MCF 10A (cell line): Measurements from ENCODE around the gene SMAD3. TPM values are rescaled to one million over a fixed set of nuclear protein-coding genes. Genes with fewer than 3 reads are reported as not detected.

Source experiments
- BruUV-seq: library from RNA; stranded (reverse); fragments of 400-500 nt; replicated peaks from 2 replicates; lab custom pipeline; 2021; lab: Mats Ljungman, UMichigan
- CTCF ChIA-PET: fragments of 300-600 bp; sonication (Branson Sonifier 250); formaldehyde crosslinking; extraction: SDS; loops from one replicate; lab custom pipeline; 2021; ENCODE audit warnings: antibody characterized with exemption, inconsistent platforms; lab: Yijun Ruan, JAX
- POLR2A ChIA-PET: fragments of 300-600, 350-650 bp; sonication (Branson Sonifier 250); formaldehyde crosslinking; extraction: SDS; loops from one replicate; lab custom pipeline; 2020; ENCODE audit warnings: antibody characterized with exemption, inconsistent platforms; lab: Yijun Ruan, JAX
- DNase-seq: peaks from one replicate; pipeline ENCODE4 v3.0.0-alpha.2; 2018; ENCODE audit not compliant: unreplicated experiment
- H3K27ac Mint-ChIP-seq: one replicate; pipeline ENCODE4 v1.8.0; 2022; ENCODE audit warnings: mild to moderate bottlenecking, low read depth, mixed read lengths; ENCODE audit not compliant: unreplicated experiment
- H3K27me3 Mint-ChIP-seq: one replicate; pipeline ENCODE4 v1.8.0; 2022; ENCODE audit warnings: mixed read lengths; ENCODE audit not compliant: insufficient read depth, unreplicated experiment
- H3K36me3 Mint-ChIP-seq: one replicate; pipeline ENCODE4 v1.8.0; 2022; ENCODE audit warnings: mild to moderate bottlenecking, moderate library complexity, mixed read lengths; ENCODE audit not compliant: insufficient read depth, unreplicated experiment
- H3K4me1 Mint-ChIP-seq: one replicate; pipeline ENCODE4 v1.8.0; 2022; ENCODE audit warnings: mixed read lengths; ENCODE audit not compliant: insufficient read depth, unreplicated experiment
- H3K4me3 Mint-ChIP-seq: one replicate; pipeline ENCODE4 v1.8.0; 2022; ENCODE audit warnings: mild to moderate bottlenecking, moderate library complexity, mixed read lengths; ENCODE audit not compliant: unreplicated experiment
- H3K9me3 Mint-ChIP-seq: one replicate; pipeline ENCODE4 v1.8.0; 2022; ENCODE audit warnings: mixed read lengths; ENCODE audit not compliant: unreplicated experiment
- intact Hi-C: fragments of 100-400 bp; cut with micrococcal nuclease; formaldehyde crosslinking; loops from 2 replicates; pipeline ENCODE4 v1.14.1; 2022
- total RNA-seq: library from RNA; stranded (reverse); gene quantifications from 2 replicates; pipeline ENCODE4 v1.2.3, GENCODE V29; 2022
- TF ChIP-seq, protein P1 (sequence below): fragments of 200-600 bp; IDR thresholded peaks from one replicate; pipeline ENCODE4 v1.8.0; 2022; ENCODE audit warnings: antibody characterized with exemption, mild to moderate bottlenecking; ENCODE audit not compliant: unreplicated experiment

Gene SMAD3
- total RNA-seq, 1 experiment from 2014 or later = 19.9 TPM

DNA sequence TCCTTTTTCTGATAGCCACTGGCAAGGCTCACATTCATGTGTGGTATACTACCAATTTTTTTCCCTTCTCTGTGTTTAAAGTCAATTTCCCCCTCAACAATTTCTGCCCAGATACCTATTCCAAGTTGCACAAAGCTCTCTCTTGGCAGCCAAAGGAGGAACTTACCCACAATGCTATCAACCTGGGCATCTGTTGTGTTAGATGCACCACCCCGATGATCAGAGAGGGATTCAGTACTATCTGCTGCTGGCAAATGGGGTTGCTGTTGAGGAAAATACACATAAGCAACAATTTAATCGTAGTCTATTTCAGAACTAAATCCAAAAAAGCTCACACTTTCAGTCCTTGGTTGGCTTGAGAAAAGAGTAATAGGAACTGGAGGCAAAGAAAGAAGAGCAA lies 143.0 kb downstream of the SMAD3 start:
- no TSS peak for BruUV-seq
- CTCF ChIA-PET = interaction anchor here (1.1 to 1.9 kb wide), 2 partner anchors 8 to 16 kb away, joined by 3 to 4 read pairs; no protein-coding TSS in a partner anchor
- no peak overlapping the region for H3K27ac Mint-ChIP-seq

DNA sequence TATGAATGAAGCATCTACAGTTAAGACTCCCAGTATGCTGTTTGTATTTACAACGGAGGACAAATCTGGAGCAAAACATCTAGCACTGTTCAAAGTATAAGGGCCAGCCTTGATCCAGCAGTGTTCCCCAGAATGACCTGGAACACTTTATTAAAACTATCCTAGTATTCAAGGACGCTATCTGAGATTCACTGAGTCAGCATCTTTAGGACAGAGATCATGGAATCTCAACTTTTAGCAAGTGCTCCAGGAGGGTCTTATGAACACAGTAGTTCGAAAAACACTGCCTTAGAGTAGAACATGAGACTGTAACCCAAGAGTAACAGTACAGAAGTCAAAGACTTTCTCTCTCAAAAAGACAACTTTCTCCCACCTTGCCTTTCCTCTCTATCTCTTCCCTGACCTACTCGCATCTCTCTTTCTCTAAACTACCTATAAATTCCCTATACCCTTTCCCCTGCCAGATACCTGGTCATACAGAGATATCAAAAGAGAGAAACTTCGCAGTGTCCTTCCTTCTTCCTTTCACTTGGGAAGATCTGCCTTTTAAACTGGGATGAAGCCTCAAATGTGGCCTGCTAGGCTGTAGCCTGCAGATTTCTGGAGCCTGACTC lies 145.3 kb downstream of the SMAD3 start:
- no peaks in the 10 kb centered on the region for H3K27me3 Mint-ChIP-seq
- CTCF ChIA-PET = no interaction called here
- intact Hi-C loops = no loop called here
- H3K9me3 Mint-ChIP-seq = no peaks in the 10 kb centered on the region
- H3K27ac Mint-ChIP-seq = no peak overlapping the region
- peaks cover 29% of the 10 kb centered on the region for H3K36me3 Mint-ChIP-seq
- TF ChIP-seq, protein P1, sequence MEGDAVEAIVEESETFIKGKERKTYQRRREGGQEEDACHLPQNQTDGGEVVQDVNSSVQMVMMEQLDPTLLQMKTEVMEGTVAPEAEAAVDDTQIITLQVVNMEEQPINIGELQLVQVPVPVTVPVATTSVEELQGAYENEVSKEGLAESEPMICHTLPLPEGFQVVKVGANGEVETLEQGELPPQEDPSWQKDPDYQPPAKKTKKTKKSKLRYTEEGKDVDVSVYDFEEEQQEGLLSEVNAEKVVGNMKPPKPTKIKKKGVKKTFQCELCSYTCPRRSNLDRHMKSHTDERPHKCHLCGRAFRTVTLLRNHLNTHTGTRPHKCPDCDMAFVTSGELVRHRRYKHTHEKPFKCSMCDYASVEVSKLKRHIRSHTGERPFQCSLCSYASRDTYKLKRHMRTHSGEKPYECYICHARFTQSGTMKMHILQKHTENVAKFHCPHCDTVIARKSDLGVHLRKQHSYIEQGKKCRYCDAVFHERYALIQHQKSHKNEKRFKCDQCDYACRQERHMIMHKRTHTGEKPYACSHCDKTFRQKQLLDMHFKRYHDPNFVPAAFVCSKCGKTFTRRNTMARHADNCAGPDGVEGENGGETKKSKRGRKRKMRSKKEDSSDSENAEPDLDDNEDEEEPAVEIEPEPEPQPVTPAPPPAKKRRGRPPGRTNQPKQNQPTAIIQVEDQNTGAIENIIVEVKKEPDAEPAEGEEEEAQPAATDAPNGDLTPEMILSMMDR = no peak
- BruUV-seq = no TSS peak
- POLR2A ChIA-PET = interaction anchor here (1.1 kb wide), 1 partner anchor 14 kb away, joined by 5 read pairs; no protein-coding TSS in a partner anchor
- H3K4me1 Mint-ChIP-seq = peaks cover 7% of the 10 kb centered on the region
- DNase-seq = no peak
- no peak overlapping the region for H3K4me3 Mint-ChIP-seq

More for the DNA sequence above, 143.0 kb downstream of the SMAD3 start:
- no peak for DNase-seq
- POLR2A ChIA-PET = interaction anchor here (0.9 kb wide), 1 partner anchor 30 kb away, joined by 3 read pairs; no protein-coding TSS in a partner anchor
- Mint-ChIP-seq H3K4me1 (no peaks in the 10 kb centered on the region), H3K36me3 (peaks cover 52% of the 10 kb centered on the region), H3K4me3 (no peak overlapping the region), H3K9me3 (no peaks in the 10 kb centered on the region), H3K27me3 (no peaks in the 10 kb centered on the region)
- TF ChIP-seq, protein P1 = no peak
- intact Hi-C loops = no loop called here

DNA sequence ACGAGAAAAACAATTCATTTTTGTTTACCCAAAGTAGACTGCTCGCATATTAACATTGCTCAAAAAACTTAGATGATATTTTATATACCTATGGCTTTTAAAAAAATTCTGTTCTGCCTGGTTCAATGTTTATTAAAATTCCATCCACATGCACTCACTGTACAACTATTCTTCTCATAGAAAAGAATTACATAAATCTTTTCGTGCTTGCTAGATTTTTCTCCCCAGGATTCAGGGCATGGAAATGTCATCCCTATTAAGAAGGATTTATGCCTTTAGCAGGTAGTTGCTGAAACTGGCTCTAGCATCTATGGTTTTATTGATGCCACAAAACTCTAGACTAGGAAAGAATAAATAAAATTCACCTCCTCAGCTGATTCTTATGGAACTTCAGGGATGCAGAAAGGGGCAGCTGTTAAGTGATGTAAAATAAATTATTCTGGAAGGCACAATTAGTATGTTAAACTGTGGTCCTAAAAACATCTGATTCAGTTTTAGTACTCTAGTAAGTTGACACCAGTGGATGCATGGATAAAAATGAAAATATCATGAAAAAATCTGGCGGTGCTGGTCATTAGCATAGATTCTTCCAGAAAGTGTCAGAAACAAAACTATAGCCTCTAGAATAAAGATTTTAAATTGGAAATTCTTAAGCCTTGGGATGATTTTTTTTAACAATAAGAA lies 147.4 kb downstream of the SMAD3 start:
- intact Hi-C loops = no loop called here
- ChIA-PET POLR2A (interaction anchor here (1.0 kb wide), 1 partner anchor 13 kb away, joined by 3 read pairs; no protein-coding TSS in a partner anchor), CTCF (no interaction called here)
- H3K4me1 Mint-ChIP-seq = peaks cover 12% of the 10 kb centered on the region
- peaks cover 17% of the 10 kb centered on the region for H3K36me3 Mint-ChIP-seq
- no peak overlapping the region for H3K27ac Mint-ChIP-seq
- no peaks in the 10 kb centered on the region for H3K9me3 Mint-ChIP-seq
- no peak for DNase-seq
- H3K4me3 Mint-ChIP-seq = no peak overlapping the region
- no TSS peak for BruUV-seq
- TF ChIP-seq, protein P1 = no peak
- H3K27me3 Mint-ChIP-seq = no peaks in the 10 kb centered on the region

DNA sequence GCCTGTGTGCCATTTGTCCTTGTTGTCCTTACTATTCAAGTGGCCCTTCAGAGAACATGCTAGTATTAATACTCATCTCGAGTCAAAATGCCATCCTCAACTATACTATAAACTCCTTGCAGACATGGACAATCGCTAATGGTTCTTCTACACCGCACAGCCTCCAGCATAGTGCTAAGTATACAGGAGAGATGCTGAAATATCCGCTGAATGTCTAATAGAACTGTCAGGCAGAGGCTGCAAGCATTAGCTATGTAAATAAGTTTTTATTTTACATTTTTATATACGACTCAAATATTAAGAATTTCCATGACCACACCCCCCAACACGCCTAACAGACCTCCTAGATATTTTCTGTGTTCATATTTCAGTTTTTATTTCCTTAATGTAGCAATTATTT lies 149.7 kb downstream of the SMAD3 start:
- intact Hi-C loops = no loop called here
- POLR2A ChIA-PET = no interaction called here
- no TSS peak for BruUV-seq
- peaks cover 12% of the 10 kb centered on the region for H3K4me1 Mint-ChIP-seq
- H3K36me3 Mint-ChIP-seq = peaks cover 12% of the 10 kb centered on the region
- no peak for DNase-seq
- no peak overlapping the region for H3K4me3 Mint-ChIP-seq
- CTCF ChIA-PET = interaction anchor here (0.5 kb wide), 1 partner anchor 404 kb away, joined by 3 read pairs; no protein-coding TSS in a partner anchor
- TF ChIP-seq, protein P1 = no peak
- no peak overlapping the region for H3K27ac Mint-ChIP-seq
- H3K27me3 Mint-ChIP-seq = no peaks in the 10 kb centered on the region
- H3K9me3 Mint-ChIP-seq = no peaks in the 10 kb centered on the region
